ENCODE measurements around the gene TAF11L3. TPM values are rescaled to one million over a fixed set of nuclear protein-coding genes. Genes with fewer than 3 reads are reported as not detected.
"Not testable (repeated sequence)": the region's sequence is repeated elsewhere in the genome, so short reads cannot be mapped to it uniquely, and the experiment has no call there.

The TAF11L3 gene
- total RNA-seq, 4 donors from 2014 or later = not detected

GRCh38 chr5:17482790-17483189, 35.4 kb upstream of the TAF11L3 start:
- Histone ChIP-seq H3K27ac (no peak overlapping the region), H3K9me3 (no peaks in the 10 kb centered on the region), H3K4me3 (no peak overlapping the region), H3K4me1 (no peaks in the 10 kb centered on the region), H3K27me3 (no peaks in the 10 kb centered on the region), H3K36me3 (no peaks in the 10 kb centered on the region)
- TF ChIP-seq CTCF (IDR thresholded peaks at IDR 0.05) (no peak), POLR2A (IDR thresholded peaks at IDR 0.05) (no peak)
- intact Hi-C loops (cut with DNase I) = no loop called here
- no peak for DNase-seq
- WGBS, 2 donors = 66 to 67% methylated on average over 2 of the region's 2 CpGs

- H3K27ac ChIP-seq; intact Hi-C loops (cut with DNase I); H3K4me1 ChIP-seq; DNase-seq; H3K9me3 ChIP-seq; H3K27me3 ChIP-seq; H3K36me3 ChIP-seq; H3K4me3 ChIP-seq: not testable (repeated sequence)
- WGBS, 2 donors = 87 to 93% methylated on average over 8 to 10 of the region's 10 CpGs
These were observed 31.5 kb upstream of the TAF11L3 start for GRCh38 chr5:17486464-17487173.

GRCh38 chr5:17487174-17487512, 31.0 kb upstream of the TAF11L3 start:
- Histone ChIP-seq H3K27me3 (no peaks in the 10 kb centered on the region), H3K4me1 (no peaks in the 10 kb centered on the region), H3K36me3 (no peaks in the 10 kb centered on the region), H3K4me3 (no peak overlapping the region), H3K27ac (no peak overlapping the region), H3K9me3 (no peaks in the 10 kb centered on the region)
- DNase-seq = no peak
- no peak for TF ChIP-seq POLR2A (IDR thresholded peaks at IDR 0.05)
- TF ChIP-seq CTCF (IDR thresholded peaks at IDR 0.05) = no peak
- intact Hi-C loops (cut with DNase I) = no loop called here
- WGBS, 2 donors = 91 to 100% methylated on average over 1 of the region's 1 CpG

- H3K4me3 ChIP-seq; intact Hi-C loops (cut with DNase I); H3K4me1 ChIP-seq; H3K9me3 ChIP-seq; H3K36me3 ChIP-seq; H3K27ac ChIP-seq; DNase-seq; H3K27me3 ChIP-seq: not testable (repeated sequence)
- WGBS, 2 donors = 95 to 97% methylated on average over 9 of the region's 23 CpGs
These were observed 26.9 kb upstream of the TAF11L3 start for GRCh38 chr5:17491257-17491656.

GRCh38 chr5:17492770-17493169, 25.4 kb upstream of the TAF11L3 start:
- H3K27ac ChIP-seq = no peak overlapping the region
- no peaks in the 10 kb centered on the region for H3K36me3 ChIP-seq
- H3K4me1 ChIP-seq = no peaks in the 10 kb centered on the region
- no peak overlapping the region for H3K4me3 ChIP-seq
- TF ChIP-seq POLR2A (IDR thresholded peaks at IDR 0.05) (no peak), CTCF (IDR thresholded peaks at IDR 0.05) (no peak)
- no peaks in the 10 kb centered on the region for H3K9me3 ChIP-seq
- no peak for DNase-seq
- H3K27me3 ChIP-seq = no peaks in the 10 kb centered on the region
- intact Hi-C loops (cut with DNase I) = no loop called here
- 82 to 88% methylated on average over 3 of the region's 3 CpGs for WGBS, 2 donors

- TF ChIP-seq POLR2A (IDR thresholded peaks at IDR 0.05) (no peak), CTCF (IDR thresholded peaks at IDR 0.05) (no peak)
- Histone ChIP-seq H3K27me3 (no peaks in the 10 kb centered on the region), H3K4me3 (no peak overlapping the region), H3K4me1 (no peaks in the 10 kb centered on the region), H3K36me3 (no peaks in the 10 kb centered on the region), H3K27ac (no peak overlapping the region), H3K9me3 (no peaks in the 10 kb centered on the region)
- intact Hi-C loops (cut with DNase I) = no loop called here
- WGBS, 2 donors = 73 to 92% methylated on average over 2 to 4 of the region's 4 CpGs
- DNase-seq = no peak
These were observed 20.7 kb upstream of the TAF11L3 start for GRCh38 chr5:17497446-17497845.

GRCh38 chr5:17497931-17498330, 20.2 kb upstream of the TAF11L3 start, which contains the start of gene TAF11L2:
Gene TAF11L2, plus strand, starts transcription at chr5:17498231.
- H3K27me3 ChIP-seq; H3K4me1 ChIP-seq; H3K4me3 ChIP-seq; intact Hi-C loops (cut with DNase I); DNase-seq; H3K36me3 ChIP-seq; H3K9me3 ChIP-seq; H3K27ac ChIP-seq: not testable (repeated sequence)
- WGBS, 2 donors = 81 to 85% methylated on average over 7 to 8 of the region's 8 CpGs

Data from esophagus squamous epithelium (tissue), 5 donors.